HG03354 (cell line): ENCODE results near the gene GNL3L.
"Not testable (repeated sequence)": the region's sequence is repeated elsewhere in the genome, so short reads cannot be mapped to it uniquely, and the experiment has no call there.

Experiments
- ATAC-seq: cut with Tn5 transposase; IDR thresholded peaks from one replicate; pipeline ENCODE4 v1.9.1; 2021; ENCODE audit warnings: mild to moderate bottlenecking; ENCODE audit not compliant: unreplicated experiment, poor library complexity, severe bottlenecking

GNL3L gene, protein sequence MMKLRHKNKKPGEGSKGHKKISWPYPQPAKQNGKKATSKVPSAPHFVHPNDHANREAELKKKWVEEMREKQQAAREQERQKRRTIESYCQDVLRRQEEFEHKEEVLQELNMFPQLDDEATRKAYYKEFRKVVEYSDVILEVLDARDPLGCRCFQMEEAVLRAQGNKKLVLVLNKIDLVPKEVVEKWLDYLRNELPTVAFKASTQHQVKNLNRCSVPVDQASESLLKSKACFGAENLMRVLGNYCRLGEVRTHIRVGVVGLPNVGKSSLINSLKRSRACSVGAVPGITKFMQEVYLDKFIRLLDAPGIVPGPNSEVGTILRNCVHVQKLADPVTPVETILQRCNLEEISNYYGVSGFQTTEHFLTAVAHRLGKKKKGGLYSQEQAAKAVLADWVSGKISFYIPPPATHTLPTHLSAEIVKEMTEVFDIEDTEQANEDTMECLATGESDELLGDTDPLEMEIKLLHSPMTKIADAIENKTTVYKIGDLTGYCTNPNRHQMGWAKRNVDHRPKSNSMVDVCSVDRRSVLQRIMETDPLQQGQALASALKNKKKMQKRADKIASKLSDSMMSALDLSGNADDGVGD

DNA sequence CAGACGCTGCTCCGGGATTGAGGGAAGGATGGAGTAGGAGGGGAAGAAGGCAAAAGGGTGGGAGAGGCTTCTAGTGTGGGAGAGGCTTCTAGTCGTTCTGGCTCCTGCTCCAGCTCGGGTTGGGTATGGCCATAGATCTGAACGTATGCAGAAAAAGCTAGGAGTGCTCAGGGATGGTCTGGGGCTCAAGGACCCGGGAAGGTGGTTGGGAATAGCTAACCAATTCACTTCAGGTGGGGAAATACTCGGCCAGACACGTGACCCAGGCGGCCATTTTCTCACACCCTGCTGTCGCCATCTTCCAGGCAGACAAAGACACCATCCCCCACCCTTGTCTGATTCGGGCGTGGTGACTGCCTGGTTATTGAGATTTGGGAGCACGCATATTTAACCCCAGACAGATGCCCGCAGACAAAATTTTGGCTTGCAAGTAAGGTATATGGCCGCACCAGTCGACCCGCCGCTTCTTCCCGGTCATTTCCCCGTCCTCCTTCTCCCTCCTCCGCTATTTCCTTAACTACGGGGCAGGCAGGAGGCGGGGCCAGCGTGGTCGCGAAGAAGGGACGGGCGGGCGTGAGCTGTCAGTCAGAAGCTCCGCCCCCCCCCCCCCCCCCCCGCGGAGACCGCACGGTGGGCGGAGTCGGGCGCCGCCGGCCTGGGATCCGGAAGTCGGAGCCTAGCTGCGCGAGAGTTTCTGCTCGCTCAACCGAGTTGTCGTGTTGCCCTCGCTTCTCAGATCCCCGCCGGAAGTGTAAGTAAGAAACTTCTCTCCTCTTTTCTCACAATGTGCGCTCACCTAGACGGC lies at the start of gene GNL3L:
Gene GNL3L (plus strand): TSS at position 668 of the 805 bp plus-strand sequence. CDS start 2,348 bp downstream, outside the sequence.
- peak; percentile 87 for ATAC-seq

DNA sequence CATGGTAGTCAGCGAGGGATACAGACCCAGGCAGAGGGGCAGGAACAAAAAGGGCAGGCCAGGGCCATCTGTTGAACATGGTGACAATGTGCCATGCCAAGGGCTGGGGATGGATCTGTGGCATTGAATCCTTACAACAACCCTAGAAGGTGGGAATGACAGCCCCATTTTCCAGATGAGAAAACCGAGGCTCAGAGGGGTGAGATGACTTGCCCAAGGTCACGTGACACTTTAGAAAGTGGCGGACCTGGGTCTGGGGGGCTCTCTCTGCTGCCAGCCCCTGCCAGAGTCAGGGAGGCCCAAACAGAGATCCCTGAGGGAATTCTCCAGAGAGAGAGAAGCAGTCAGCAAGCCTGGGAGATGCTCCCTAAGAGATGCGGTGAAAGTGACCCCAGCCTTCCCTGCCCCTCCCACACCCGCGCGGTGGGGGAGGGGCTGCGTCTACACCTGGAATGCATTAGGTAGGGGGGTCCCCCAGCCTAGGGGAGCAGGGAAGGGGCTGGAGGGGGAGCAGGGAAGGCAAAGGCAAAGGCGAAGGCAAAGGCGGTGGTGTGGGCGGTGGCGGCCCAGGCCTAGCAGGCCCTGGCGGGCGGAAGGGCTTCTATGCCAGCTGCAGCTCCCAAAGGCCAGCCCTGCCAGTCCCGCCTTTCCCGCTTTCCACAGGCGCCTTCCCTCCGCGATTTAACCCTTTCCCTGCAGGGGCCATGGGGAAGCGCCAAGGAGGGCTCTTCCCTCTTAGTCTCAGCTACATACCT lies 47.0 kb upstream of the GNL3L start:
- ATAC-seq: no peak

DNA sequence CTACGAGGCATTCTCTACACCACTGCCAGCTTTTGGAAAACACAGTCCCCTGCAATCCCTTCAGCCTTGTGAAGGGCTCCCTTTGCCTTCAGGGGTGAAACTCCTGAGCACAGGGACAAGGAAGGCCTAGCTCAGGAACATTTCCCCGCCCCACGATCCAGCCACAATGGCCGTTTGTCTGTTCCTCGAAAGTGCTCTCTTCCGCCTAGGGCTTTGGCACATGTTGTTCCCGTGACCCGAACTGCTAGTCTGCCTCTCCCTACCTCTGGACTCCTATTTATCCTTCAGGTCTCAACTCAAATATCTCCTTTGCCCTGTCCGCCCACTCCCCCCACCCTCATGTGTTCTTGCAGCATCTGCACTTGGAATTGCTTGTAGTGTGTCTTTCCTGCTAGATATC lies 46.1 kb upstream of the GNL3L start:
- ATAC-seq: no peak

DNA sequence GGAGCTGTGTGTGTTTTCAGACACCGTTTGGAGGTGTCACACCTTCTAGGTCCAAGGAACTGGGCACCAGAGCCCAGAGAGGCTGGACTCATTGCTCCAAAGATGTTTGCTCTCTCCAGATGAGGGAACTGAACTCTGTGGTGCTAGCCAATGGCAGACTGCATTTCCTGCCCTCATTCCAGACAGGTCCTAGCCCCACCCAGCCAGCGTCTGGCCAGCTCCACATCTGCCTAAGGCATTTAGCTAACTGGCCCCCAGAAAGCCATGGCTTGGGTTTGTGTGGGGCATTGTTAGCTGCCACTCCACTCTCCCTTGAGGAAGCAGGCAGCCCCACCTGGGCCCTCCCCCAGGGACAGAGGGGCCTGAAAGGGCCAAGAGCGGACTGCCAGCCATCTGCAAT lies 45.4 kb upstream of the GNL3L start:
- no peak for ATAC-seq

DNA sequence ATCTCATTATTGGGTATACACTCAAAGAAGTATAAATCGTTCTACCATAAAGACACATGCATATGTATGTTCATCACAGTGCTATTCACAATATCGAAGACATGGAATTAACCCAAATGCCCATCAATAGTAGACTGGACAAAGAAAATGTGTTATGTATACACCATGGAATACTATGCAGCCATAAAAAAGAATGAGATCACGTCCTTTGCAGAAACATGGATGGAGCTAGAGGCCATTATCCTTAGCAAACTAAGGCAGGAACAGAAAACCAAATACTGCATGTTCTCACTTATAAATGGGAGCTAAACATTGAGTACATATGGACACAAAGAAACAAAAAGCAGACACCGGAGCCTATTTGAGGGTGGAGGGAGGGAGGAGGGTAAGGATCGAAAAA lies 40.2 kb upstream of the GNL3L start:
- not testable (repeated sequence) for ATAC-seq

DNA sequence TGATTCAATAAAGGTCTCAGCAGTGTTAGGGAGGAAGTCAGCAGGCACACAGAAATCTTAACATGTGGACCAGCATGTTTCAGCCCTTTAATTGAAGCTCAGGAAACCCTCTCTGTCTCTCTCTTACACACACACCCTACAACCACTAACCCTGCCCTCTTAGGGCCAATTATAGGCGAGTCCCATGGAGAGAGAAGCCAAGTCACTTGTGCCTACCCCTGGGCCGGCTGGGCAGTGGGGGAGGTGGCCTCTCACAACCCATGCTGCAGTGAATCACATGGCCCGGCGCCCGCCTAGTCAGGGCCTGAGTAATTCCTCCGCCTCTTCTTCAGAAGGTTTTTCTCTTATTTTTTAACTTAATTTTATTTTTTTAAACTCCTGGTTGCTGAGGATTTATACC lies 37.7 kb upstream of the GNL3L start:
- no peak for ATAC-seq

DNA sequence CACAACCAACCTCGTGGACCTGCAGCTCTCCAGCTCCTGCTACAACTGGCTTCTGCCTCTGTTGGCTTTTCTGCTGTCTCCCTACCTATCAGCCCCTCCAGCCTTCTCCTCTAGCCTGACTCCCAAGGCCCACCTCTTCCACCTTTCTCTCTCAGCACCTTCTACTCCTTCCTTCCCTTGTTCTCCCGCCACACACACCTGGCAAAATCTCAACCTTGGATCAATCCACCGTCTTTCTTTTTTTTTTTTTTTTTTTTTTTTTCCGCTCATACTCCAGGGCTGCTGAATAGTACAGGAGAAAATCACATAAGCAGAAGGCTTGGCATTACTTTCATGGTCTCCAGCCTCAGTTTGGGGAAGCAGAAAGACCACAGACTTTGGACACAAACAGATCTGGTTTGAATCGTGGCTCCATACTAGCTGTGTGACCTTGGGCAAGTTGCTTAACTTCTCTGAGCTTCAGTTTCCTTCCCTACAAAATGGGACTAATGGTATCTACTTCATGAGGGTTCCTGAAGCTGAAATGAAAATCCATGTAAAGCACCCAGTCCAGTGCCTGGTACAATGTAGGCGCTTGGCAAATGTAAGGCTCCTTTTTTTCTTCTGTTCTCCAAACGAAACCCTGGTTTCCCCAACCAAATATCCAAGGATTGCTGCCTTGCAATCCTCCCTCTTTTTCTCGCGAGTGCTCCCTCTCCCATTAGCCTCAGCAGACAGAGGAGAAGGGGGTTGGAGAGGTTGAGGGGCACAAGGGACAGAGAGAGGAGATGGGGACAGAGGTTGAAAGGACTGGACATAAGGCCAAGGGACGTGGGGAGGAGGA lies 35.6 kb upstream of the GNL3L start:
- no peak for ATAC-seq

DNA sequence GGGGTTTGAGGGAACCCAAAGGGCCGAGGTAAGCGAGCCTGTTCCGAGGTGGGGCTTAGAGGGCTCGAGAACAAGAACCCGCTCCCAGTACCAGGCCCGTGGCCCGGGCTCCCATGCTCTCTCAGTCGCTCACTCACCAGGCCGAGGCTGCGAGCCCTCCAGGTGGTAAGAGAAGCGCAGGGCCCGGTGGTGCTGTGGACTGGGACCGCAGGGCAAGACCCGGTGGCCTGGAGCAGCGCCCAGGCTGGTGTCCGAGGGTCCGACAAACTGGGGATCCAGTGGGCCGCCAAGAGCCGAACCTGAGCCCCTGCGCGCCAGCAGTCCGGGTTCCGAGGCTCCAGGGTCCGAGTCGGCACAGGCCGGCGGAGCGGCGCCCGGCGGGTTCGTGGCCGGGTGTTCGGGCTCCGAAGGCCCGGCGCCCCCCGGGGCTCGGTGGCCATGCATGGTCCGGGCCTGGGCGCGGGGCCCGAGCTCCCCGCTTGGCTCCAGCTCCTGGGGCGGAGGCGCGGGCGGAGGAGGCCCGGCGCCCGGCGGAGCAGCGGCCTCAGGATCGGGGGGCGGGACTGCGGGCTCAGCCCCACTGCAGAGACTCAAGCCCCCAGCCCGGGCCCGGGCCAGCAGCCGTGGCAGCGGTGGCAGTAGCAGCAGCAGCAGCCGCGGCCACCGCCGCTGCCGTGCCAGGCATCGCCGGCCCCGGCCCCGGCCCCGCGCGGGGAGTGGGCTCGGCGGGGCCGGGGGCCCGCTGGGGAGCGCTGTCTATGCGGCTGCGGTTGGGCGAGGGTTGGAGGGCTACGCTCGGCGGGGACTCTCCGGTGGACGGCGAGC lies 34.8 kb upstream of the GNL3L start:
- ATAC-seq: no peak

DNA sequence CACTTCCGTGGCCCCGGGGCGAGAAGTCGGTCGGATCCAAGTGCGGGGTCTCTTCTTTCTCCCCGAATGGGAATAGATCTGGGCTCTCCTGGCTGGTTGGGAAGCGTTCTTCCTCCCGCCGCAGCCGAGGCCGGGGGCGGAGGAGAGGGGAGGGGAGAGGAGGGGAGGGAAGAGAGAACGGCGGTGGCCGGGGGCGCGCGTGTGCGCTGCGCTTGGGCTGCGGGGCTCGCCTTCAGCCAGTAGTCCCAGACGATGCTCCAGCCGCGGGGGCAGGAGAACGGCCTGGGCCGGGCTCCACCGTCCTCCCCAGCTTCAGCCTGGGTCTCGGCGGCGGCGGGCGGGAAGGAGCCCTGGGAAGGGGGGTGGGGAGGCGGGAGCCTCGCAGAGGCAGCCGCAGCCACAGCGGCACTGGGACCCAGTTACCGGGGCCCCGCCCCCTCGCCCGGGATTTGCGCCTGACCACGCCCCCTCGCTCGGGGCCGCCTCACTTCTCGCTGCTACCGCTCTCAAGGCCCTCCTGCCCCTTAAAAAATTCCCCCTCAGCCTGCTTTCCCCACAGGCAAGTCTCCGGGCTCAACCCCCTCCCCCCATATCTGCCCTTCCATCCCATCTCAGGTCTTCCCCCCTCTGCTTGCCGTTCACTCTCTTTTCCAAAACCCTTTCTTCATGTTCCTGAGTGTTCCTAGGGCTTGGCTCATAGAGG lies 34.1 kb upstream of the GNL3L start, which contains the start of gene FGD1:
Gene FGD1 (minus strand): TSS at position 421 of the 703 bp plus-strand sequence. CDS start 802 bp downstream, outside the sequence.
- ATAC-seq: no peak

DNA sequence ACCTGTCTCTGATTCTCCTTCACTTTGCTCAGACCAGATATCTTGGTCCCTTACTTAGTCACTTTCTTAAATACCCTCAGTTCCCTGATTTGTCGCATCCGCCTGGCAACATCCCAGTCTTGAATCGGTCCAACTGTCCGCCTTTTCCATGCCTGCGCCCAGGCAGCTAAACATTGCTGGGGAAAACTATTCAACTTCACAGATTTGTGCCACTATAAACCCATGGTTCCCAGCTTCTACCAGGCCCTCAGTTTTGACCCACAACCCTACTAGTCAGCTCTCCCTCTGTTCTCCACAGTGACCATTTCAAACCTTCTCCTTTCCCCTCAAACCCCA lies 33.5 kb upstream of the GNL3L start:
- no peak for ATAC-seq

DNA sequence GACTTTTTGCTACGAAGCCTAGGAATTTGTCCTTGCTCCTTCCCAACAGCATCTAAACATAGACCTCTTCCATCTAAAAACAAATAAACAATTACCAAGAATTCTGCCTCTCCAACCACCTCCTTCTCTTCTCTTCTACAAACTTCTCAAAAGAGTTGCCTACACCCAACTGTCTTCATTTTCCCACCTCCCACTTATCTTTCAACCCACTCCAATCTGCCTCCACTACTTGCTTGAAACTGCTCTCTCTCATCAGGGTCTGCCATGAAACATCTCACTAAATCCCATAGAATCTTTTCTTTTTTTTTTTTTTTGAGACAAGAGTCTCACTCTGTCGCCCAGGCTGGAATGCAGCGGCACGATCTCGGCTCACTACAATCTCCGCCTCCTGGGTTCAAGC lies 33.1 kb upstream of the GNL3L start:
- no peak for ATAC-seq

DNA sequence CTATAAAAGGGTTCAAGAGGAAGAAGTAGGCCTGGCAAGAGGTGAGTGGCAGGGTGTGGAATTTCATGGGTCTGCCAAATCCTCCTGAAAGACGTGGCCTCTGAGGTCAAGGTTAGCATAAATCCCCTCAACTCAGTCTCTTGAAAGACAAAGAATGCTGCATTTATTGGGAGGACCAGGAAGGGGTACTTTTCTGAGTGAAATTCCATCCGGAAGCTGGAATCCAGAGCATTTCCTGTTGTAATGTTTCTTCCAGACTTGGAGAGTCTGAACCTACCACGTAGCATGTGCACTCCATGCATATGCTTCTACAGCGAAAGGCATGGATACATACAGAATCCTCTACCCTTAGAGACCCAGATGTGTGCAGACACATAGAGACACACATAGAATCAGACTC lies 20.6 kb upstream of the GNL3L start:
- ATAC-seq: no peak

DNA sequence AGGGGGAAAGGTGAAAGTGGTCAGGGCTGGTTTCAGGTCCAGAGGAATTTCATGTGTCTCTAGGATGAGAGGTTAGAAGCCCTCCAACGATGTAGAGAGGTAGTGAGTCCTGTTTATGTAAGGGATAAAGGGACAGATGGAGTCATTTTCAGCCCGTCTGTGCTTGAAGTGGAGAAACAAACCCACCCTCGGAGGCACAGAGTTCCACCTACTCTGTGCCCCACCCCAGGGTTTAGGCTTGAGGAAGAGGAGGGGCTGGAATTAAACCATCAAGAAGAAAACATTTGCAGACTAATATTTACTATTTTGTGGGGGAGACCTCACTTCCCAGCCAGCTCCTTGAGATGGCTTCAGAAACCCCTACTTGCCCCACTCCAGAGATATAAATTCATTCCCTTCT lies 868 bp upstream of the GNL3L start:
- ATAC-seq: no peak

DNA sequence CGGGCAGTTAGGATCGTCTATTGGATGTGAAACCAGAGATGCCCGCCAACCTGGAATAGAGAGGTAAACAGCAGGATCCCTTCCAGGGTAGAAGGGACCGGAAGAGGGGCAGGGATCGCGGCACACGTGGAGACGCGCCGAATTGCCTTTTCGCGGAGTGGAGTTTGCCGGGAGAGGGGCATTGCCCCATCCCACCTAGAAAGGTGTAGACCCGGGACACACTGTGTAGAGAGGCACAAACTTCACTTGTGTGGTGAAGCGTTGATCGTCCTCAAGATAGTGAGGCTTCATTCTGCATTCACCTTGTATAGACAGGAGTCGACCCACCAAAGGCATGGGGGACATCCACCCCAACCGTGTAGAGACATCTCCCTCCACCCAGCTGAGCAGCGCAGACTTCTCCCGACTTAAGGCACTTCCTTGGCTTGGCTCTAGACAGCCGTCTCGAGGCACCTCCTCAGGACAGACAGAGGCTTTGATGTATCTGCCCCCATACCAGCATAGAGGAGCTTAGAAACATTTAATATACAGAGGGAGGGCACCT lies 410 bp downstream of the GNL3L start:
- peak; percentile 34 for ATAC-seq

DNA sequence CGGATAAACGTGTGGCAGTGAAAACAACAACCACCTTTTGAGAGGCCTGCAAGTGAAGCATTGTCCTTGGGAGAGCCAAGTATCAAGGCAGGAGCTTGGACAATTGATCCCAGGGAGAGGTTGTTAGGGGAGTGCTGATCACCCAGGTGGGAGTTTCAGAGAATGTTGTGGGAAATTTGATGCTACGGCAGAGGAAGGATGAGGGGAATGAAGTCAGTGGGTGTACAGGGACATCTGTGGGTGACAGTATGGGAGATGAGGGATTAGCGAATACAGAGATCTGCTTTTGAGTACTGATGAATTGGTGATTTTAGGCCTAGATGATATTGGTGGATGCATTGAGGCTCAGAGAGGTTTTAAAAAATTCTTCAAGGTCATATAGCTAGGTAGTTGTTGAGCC lies 4.3 kb downstream of the GNL3L start:
- no peak for ATAC-seq

DNA sequence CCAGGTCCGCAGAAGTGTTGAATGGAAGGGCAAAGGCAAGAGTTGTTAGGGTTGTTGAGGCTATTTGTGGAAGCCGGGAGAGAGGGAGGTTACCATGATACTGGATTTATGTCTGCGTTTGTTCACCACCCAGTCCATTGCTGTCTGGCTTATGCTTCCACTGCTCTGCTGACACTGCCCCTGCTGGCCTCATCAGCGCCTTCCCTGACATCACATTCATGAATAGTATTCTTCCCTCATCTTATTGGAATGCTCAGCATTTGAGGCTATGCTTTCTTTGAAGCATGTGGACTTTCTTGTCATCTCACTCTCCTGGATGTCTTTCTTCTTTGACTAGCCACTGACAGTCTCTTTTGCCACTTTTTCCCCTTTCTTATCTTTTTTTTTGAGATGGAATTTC lies 10.3 kb downstream of the GNL3L start:
- ATAC-seq: no peak

DNA sequence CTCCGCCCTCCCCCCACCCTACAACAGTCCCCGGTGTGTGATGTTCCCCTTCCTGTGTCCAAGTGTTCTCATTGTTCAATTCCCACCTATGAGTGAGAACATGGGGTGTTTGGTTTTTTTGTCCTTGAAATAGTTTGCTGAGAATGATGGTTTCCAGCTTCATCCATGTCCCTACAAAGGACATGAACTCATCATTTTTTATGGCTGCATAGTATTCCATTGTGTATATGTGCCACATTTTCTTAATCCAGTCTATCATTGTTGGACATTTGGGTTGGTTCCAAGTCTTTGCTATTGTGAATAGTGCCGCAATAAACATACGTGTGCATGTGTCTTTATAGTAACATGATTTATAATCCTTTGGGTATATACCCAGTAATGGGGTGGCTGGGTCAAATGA lies 12.2 kb downstream of the GNL3L start:
- ATAC-seq: not testable (repeated sequence)

DNA sequence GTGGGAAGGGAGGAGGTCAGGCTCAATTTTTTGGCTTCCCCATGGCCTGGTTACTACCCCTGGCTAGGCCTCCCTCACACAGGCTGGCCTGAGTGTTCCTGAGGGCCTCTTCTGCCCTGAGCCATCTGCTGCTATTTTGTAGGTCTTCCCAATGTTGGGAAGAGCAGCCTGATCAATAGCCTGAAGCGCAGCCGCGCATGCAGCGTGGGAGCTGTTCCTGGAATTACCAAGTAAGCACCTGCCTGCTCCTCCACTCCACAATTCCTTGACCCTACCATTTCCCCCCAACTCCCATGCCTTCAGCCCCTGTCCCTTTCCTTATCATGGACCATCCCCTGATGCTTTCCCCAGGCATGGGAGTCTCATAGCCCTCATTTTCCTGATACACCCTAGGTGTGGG lies 20.8 kb downstream of the GNL3L start:
- no peak for ATAC-seq
